HepG2 (cell line): Measurements from ENCODE around the gene HECTD2. TPM values are rescaled to one million over a fixed set of nuclear protein-coding genes. Genes with fewer than 3 reads are reported as not detected.

ENCODE experiments used
- DNMT3B ChIP-seq: conservative IDR thresholded peaks from 2 replicates; pipeline ENCODE4 v1.6.1; 2016; ENCODE audit warnings: missing biosample characterization, control low read depth
- FIP1L1 ChIP-seq: fragments of 200-400 bp; formaldehyde crosslinking; IDR thresholded peaks from 2 replicates; pipeline ENCODE4 v1.6.1; 2018; ENCODE audit warnings: low read depth, mild to moderate bottlenecking, low read length, moderate library complexity, borderline replicate concordance; ENCODE audit not compliant: insufficient read depth
- FOXK1 ChIP-seq: sonication (generic); formaldehyde crosslinking; IDR thresholded peaks from 2 replicates; pipeline ENCODE4 v1.4.0; 2020; ENCODE audit warnings: low read depth, missing genetic modification reagents, borderline replicate concordance
- KDM1A ChIP-seq: IDR thresholded peaks from 2 replicates; pipeline ENCODE4 v1.6.1; 2016; ENCODE audit warnings: missing compliant biosample characterization
- KMT2A ChIP-seq: sonication (generic); formaldehyde crosslinking; IDR thresholded peaks from 2 replicates; pipeline ENCODE4 v1.4.0; 2020; ENCODE audit warnings: missing genetic modification reagents
- POLR2G ChIP-seq: fragments of 200-400 bp; formaldehyde crosslinking; IDR thresholded peaks from 2 replicates; pipeline ENCODE4 v1.6.1; 2018; ENCODE audit warnings: mild to moderate bottlenecking, low read depth, low read length, moderate library complexity
- SAP130 ChIP-seq: IDR thresholded peaks from 2 replicates; pipeline ENCODE4 v1.6.1; 2016; ENCODE audit warnings: low read depth
- SOX13 ChIP-seq, 3 experiments: fragments of 450-650 bp in 1 of 3; sonication (generic) in 1 of 3; formaldehyde crosslinking in 1 of 3; IDR thresholded peaks in 2 of 3; conservative IDR thresholded peaks in 1 of 3; 2 replicates each; pipeline versions ENCODE4 v1.5.0 to v1.6.1; 2016 to 2020; ENCODE audit warnings: antibody characterized with exemption in 1 of 3, mild to moderate bottlenecking in 1 of 3, missing compliant biosample characterization in 1 of 3, missing genetic modification reagents in 1 of 3, moderate library complexity in 1 of 3
- ZIK1 ChIP-seq: sonication (generic); formaldehyde crosslinking; IDR thresholded peaks from 2 replicates; pipeline ENCODE4 v1.5.0; 2020; ENCODE audit warnings: mild to moderate bottlenecking, low read depth, missing genetic modification reagents, borderline replicate concordance
- ZNF225 ChIP-seq: sonication (generic); formaldehyde crosslinking; IDR thresholded peaks from 2 replicates; pipeline ENCODE4 v1.4.0; 2020; ENCODE audit warnings: mild to moderate bottlenecking, missing genetic modification reagents
- ZNF768 ChIP-seq: sonication (generic); formaldehyde crosslinking; IDR thresholded peaks from 2 replicates; pipeline ENCODE4 v1.4.0; 2020; ENCODE audit warnings: missing genetic modification reagents
- ZNF777 ChIP-seq: sonication (generic); formaldehyde crosslinking; IDR thresholded peaks from 2 replicates; pipeline ENCODE4 v1.4.0; 2020; ENCODE audit warnings: missing genetic modification reagents
- ZSCAN12 ChIP-seq: sonication (generic); formaldehyde crosslinking; IDR thresholded peaks from 2 replicates; pipeline ENCODE4 v1.9.0; 2021; ENCODE audit warnings: mild to moderate bottlenecking, missing genetic modification reagents
- polyA plus RNA-seq, 8 experiments: library from polyadenylated mRNA; depleted of rRNA in 3 of 8; stranded (reverse) in 7 of 8; unstranded in 1 of 8; fragments of >200 nt; fragmentation: Illumina TruSeq in 4 of 8; extraction: Trizol in 4 of 8; gene quantifications; 2 replicates each; pipeline versions ENCODE4 v1.2.1 to v1.2.3, GENCODE V29; 2011 to 2016; ENCODE audit warnings: low read depth in 4 of 8, missing spikeins in 1 of 8, mixed read lengths in 1 of 8; ENCODE audit not compliant: insufficient read depth in 1 of 8
- total RNA-seq, 5 experiments: library from RNA; depleted of rRNA; stranded (reverse); fragments of >200 nt; fragmentation: Illumina TruSeq; extraction: Trizol; gene quantifications; 2 replicates each; pipeline ENCODE4 v1.2.3, GENCODE V29; 2016; ENCODE audit warnings: low read depth in 1 of 5
- TF ChIP-seq, protein P1 (sequence below): sonication (generic); formaldehyde crosslinking; IDR thresholded peaks from 2 replicates; pipeline ENCODE4 v1.8.0; 2022; ENCODE audit warnings: missing genetic modification reagents, mild to moderate bottlenecking, inconsistent platforms, borderline replicate concordance
- TF ChIP-seq, protein P2 (sequence below): sonication (generic); formaldehyde crosslinking; IDR thresholded peaks from 2 replicates; pipeline ENCODE4 v1.4.0; 2020; ENCODE audit warnings: missing genetic modification reagents, mild to moderate bottlenecking, borderline replicate concordance
- TF ChIP-seq, protein P3 (sequence below): sonication (generic); formaldehyde crosslinking; IDR thresholded peaks from 2 replicates; pipeline ENCODE4 v1.4.0; 2020; ENCODE audit warnings: missing genetic modification reagents
- TF ChIP-seq, protein P4 (sequence below), 2 experiments: sonication (generic) in 1 of 2; formaldehyde crosslinking in 1 of 2; IDR thresholded peaks; 2 replicates each; pipeline versions ENCODE4 v1.4.0 to v1.6.1; 2018 to 2020; ENCODE audit warnings: missing genetic modification reagents in 2 of 2, borderline replicate concordance in 1 of 2, low read depth in 1 of 2, mild to moderate bottlenecking in 1 of 2, missing biosample characterization in 1 of 2

HECTD2 gene
- total and polyA plus RNA-seq, 2 of the 13 experiments (the other 11 are each of a cell fraction or from before 2014, with no cell fraction given): 3.2 to 5.2 TPM

DNA sequence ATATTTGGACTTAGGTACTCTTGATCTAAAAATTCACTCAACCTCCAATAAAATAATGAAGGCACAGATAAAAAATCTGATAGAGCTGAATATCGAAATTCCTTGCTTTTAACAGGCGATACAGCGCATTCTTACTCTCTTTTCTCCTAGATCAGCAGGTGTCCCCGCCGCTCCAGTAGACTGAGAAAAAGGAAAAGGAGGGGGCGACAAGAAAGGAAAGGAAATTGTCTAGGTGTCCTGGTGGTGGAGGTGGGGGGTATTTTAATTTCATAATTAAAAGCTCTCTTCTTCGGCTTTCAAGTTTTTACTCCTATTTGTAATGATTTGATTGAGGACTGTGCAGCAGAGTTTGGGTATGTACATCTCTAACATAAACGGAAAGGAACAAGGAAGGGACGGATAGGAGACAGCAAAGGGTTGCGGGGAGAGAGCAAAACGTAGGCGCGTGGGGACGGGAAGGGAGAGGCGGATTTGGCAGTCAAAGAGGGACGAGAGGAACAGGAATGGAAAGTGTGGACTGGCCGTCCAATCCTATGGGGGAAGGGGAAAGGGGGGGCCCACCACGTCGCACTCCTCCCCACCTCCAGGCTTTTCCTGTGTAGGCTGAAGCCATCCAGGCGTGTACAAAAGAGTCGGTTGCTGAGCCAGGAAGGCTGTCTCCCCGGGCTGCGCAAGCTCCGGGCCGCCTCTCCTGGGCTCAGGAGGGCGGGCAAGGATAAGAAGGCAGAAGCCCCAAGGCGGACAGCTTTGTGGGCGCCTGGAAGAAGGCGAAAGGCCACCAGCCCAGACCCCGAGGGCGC, 875 bp upstream of the HECTD2 start (continued):
- TF ChIP-seq, protein P1, sequence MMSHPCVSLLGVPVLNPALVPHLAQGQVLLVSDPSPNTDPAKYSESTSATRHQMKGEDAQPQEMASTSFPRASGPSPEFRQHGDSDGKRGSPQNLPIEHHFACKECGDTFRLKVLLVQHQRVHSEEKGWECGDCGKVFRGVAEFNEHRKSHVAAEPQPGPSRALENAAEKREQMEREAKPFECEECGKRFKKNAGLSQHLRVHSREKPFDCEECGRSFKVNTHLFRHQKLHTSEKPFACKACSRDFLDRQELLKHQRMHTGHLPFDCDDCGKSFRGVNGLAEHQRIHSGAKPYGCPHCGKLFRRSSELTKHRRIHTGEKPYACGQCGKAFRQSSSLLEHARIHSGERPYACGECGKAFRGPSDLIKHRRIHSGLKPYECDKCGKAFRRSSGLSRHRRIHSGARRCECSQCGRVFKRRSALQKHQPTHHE (CRISPR knock-in tag): no peak
- TF ChIP-seq DNMT3B (CRISPR knock-in tag): 0 out of 2 replicates have a peak, but pooled peaks have one; percentile 52
- no peak for TF ChIP-seq FIP1L1
- peak; percentile 64; the same call in 1 of the 2 replicates for TF ChIP-seq ZNF768 (CRISPR knock-in tag)
- peak; percentile 44; the same call in 1 of the 2 replicates for TF ChIP-seq KMT2A
- TF ChIP-seq, protein P2, sequence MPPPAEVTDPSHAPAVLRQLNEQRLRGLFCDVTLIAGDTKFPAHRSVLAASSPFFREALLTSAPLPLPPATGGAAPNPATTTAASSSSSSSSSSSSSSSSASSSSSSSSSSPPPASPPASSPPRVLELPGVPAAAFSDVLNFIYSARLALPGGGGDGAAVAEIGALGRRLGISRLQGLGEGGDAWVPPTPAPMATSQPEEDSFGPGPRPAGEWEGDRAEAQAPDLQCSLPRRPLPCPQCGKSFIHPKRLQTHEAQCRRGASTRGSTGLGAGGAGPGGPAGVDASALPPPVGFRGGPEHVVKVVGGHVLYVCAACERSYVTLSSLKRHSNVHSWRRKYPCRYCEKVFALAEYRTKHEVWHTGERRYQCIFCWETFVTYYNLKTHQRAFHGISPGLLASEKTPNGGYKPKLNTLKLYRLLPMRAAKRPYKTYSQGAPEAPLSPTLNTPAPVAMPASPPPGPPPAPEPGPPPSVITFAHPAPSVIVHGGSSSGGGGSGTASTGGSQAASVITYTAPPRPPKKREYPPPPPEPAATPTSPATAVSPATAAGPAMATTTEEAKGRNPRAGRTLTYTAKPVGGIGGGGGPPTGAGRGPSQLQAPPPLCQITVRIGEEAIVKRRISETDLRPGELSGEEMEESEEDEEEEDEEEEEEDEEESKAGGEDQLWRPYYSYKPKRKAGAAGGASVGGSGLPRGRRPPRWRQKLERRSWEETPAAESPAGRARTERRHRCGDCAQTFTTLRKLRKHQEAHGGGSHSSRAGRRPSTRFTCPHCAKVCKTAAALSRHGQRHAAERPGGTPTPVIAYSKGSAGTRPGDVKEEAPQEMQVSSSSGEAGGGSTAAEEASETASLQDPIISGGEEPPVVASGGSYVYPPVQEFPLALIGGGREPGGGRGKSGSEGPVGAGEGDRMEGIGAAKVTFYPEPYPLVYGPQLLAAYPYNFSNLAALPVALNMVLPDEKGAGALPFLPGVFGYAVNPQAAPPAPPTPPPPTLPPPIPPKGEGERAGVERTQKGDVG (CRISPR knock-in tag): 0 out of 2 replicates have a peak, but pooled peaks have one; percentile 13
- no peak for TF ChIP-seq ZIK1 (CRISPR knock-in tag)
- peak; percentile 77 for TF ChIP-seq ZNF777
- TF ChIP-seq, protein P3, sequence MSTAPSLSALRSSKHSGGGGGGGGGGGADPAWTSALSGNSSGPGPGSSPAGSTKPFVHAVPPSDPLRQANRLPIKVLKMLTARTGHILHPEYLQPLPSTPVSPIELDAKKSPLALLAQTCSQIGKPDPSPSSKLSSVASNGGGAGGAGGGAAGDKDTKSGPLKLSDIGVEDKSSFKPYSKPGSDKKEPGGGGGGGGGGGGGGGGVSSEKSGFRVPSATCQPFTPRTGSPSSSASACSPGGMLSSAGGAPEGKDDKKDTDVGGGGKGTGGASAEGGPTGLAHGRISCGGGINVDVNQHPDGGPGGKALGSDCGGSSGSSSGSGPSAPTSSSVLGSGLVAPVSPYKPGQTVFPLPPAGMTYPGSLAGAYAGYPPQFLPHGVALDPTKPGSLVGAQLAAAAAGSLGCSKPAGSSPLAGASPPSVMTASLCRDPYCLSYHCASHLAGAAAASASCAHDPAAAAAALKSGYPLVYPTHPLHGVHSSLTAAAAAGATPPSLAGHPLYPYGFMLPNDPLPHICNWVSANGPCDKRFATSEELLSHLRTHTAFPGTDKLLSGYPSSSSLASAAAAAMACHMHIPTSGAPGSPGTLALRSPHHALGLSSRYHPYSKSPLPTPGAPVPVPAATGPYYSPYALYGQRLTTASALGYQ (CRISPR knock-in tag): 0 out of 2 replicates have a peak, but pooled peaks have one; percentile 21
- peak; percentile 92 for TF ChIP-seq POLR2G
- TF ChIP-seq ZNF225 (CRISPR knock-in tag): peak; percentile 69; the same call in 1 of the 2 replicates
- peak; percentile 66; the same call in 1 of the 2 replicates for TF ChIP-seq ZSCAN12
- no peak for TF ChIP-seq KDM1A (CRISPR knock-in tag)
- TF ChIP-seq FOXK1 (CRISPR knock-in tag): 0 out of 2 replicates have a peak, but pooled peaks have one; percentile 9
- no peak for TF ChIP-seq SOX13 (IDR thresholded peaks at IDR 0.05)
- TF ChIP-seq SOX13 (CRISPR knock-in tag; conservative IDR thresholded peaks at IDR 0.05 in 1 of 2, IDR thresholded peaks at IDR 0.05 in 1 of 2): 0 out of 4 replicates have a peak, but pooled peaks of 1 of the 2 experiments have one; percentile 6
- peak; percentile 39; the same call in 1 of the 2 replicates for TF ChIP-seq SAP130 (CRISPR knock-in tag)
- TF ChIP-seq, protein P4, sequence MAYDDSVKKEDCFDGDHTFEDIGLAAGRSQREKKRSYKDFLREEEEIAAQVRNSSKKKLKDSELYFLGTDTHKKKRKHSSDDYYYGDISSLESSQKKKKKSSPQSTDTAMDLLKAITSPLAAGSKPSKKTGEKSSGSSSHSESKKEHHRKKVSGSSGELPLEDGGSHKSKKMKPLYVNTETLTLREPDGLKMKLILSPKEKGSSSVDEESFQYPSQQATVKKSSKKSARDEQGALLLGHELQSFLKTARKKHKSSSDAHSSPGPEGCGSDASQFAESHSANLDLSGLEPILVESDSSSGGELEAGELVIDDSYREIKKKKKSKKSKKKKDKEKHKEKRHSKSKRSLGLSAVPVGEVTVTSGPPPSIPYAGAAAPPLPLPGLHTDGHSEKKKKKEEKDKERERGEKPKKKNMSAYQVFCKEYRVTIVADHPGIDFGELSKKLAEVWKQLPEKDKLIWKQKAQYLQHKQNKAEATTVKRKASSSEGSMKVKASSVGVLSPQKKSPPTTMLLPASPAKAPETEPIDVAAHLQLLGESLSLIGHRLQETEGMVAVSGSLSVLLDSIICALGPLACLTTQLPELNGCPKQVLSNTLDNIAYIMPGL (CRISPR knock-in tag; IDR thresholded peaks at IDR 0.05; ENCODE audit: borderline replicate concordance in 1 of 2, low read depth in 1 of 2): 0 out of 4 replicates have a peak, but pooled peaks of 1 of the 2 experiments have one; percentile 9
